ENCODE results near the gene ZFAND3. TPM values are rescaled to one million over a fixed set of nuclear protein-coding genes. Genes with fewer than 3 reads are reported as not detected.
"Not testable (repeated sequence)": the region's sequence is repeated elsewhere in the genome, so short reads cannot be mapped to it uniquely, and the experiment has no call there.

ZFAND3 gene
- polyA plus RNA-seq, 1 donor from 2014 or later, result 19.7 TPM

GRCh38 chr6:37946057-37946456 is 126.5 kb downstream of the ZFAND3 start:
- no peak overlapping the region for H2AFZ ChIP-seq (ENCODE audit: low read depth, low read length)
- H3F3A ChIP-seq (ENCODE audit: insufficient read depth, low read length, poor library complexity, severe bottlenecking), result no peaks in the 10 kb centered on the region
- H3K27ac ChIP-seq (ENCODE audit: low read length), result no peak overlapping the region
- no peak overlapping the region for H3K4me3 ChIP-seq (ENCODE audit: low read length)
- H3K9me2 ChIP-seq (ENCODE audit: insufficient read depth, low read length), result no peaks in the 10 kb centered on the region
- TF ChIP-seq MXI1 (conservative IDR thresholded peaks at IDR 0.05; ENCODE audit: poor library complexity, severe bottlenecking) (no peak), SMC3 (conservative IDR thresholded peaks at IDR 0.05; ENCODE audit: poor library complexity) (no peak), EP300 (conservative IDR thresholded peaks at IDR 0.05; ENCODE audit: poor library complexity, severe bottlenecking) (no peak), EZH2 (IDR thresholded peaks at IDR 0.05; ENCODE audit: borderline replicate concordance, insufficient read depth, low read length, poor library complexity, severe bottlenecking) (no peak), CTCF (IDR thresholded peaks at IDR 0.05; ENCODE audit: poor library complexity, severe bottlenecking) (no peak), RAD21 (conservative IDR thresholded peaks at IDR 0.05) (no peak), POLR2AphosphoS5 (IDR thresholded peaks at IDR 0.05) (no peak), REST (IDR thresholded peaks at IDR 0.05; ENCODE audit: borderline replicate concordance) (no peak), TAF1 (IDR thresholded peaks at IDR 0.05; ENCODE audit: low read depth) (no peak)
- H4K20me1 ChIP-seq (ENCODE audit: insufficient read depth), result no peaks in the 10 kb centered on the region
- no peak overlapping the region for H3K4me2 ChIP-seq (ENCODE audit: low read length)
- no peaks in the 10 kb centered on the region for H3K9me3 ChIP-seq (ENCODE audit: low read length)
- no peaks in the 10 kb centered on the region for H3K27me3 ChIP-seq (ENCODE audit: insufficient read depth, low read depth, low read length)
- no peaks in the 10 kb centered on the region for H3K36me3 ChIP-seq (ENCODE audit: insufficient read depth, low read length)
- no peak overlapping the region for H3K9ac ChIP-seq (ENCODE audit: low read length)
- H3K79me2 ChIP-seq (replicated peaks; ENCODE audit: insufficient read depth, low read length), result peaks cover 9% of the 10 kb centered on the region

- Histone ChIP-seq H3K27me3 (ENCODE audit: insufficient read depth, low read depth, low read length) (no peaks in the 10 kb centered on the region), H4K20me1 (ENCODE audit: insufficient read depth) (no peaks in the 10 kb centered on the region), H3K27ac (ENCODE audit: low read length) (no peak overlapping the region), H3K4me3 (ENCODE audit: low read length) (no peak overlapping the region), H3K36me3 (ENCODE audit: insufficient read depth, low read length) (no peaks in the 10 kb centered on the region), H3K79me2 (replicated peaks; ENCODE audit: insufficient read depth, low read length) (peaks cover 17% of the 10 kb centered on the region), H3K9me3 (ENCODE audit: low read length) (no peaks in the 10 kb centered on the region), H2AFZ (ENCODE audit: low read depth, low read length) (no peak overlapping the region), H3K9ac (ENCODE audit: low read length) (no peak overlapping the region), H3K4me2 (ENCODE audit: low read length) (no peak overlapping the region), H3K9me2 (ENCODE audit: insufficient read depth, low read length) (no peaks in the 10 kb centered on the region), H3F3A (ENCODE audit: insufficient read depth, low read length, poor library complexity, severe bottlenecking) (no peaks in the 10 kb centered on the region)
- TF ChIP-seq POLR2AphosphoS5 (IDR thresholded peaks at IDR 0.05), result no peak
- no peak for TF ChIP-seq EZH2 (IDR thresholded peaks at IDR 0.05; ENCODE audit: borderline replicate concordance, insufficient read depth, low read length, poor library complexity, severe bottlenecking)
- TF ChIP-seq CTCF (IDR thresholded peaks at IDR 0.05; ENCODE audit: poor library complexity, severe bottlenecking), result no peak
- no peak for TF ChIP-seq RAD21 (conservative IDR thresholded peaks at IDR 0.05)
- TF ChIP-seq TAF1 (IDR thresholded peaks at IDR 0.05; ENCODE audit: low read depth), result no peak
- TF ChIP-seq SMC3 (conservative IDR thresholded peaks at IDR 0.05; ENCODE audit: poor library complexity), result no peak
- no peak for TF ChIP-seq EP300 (conservative IDR thresholded peaks at IDR 0.05; ENCODE audit: poor library complexity, severe bottlenecking)
- TF ChIP-seq REST (IDR thresholded peaks at IDR 0.05; ENCODE audit: borderline replicate concordance), result no peak
- no peak for TF ChIP-seq MXI1 (conservative IDR thresholded peaks at IDR 0.05; ENCODE audit: poor library complexity, severe bottlenecking)
Observed at GRCh38 chr6:37947468-37947867, 127.9 kb downstream of the ZFAND3 start.

GRCh38 chr6:37948584-37948983 is 129.1 kb downstream of the ZFAND3 start:
- not testable (repeated sequence) for H4K20me1 ChIP-seq (ENCODE audit: insufficient read depth); H2AFZ ChIP-seq (ENCODE audit: low read depth, low read length); H3K27me3 ChIP-seq (ENCODE audit: insufficient read depth, low read depth, low read length); H3F3A ChIP-seq (ENCODE audit: insufficient read depth, low read length, poor library complexity, severe bottlenecking); H3K27ac ChIP-seq (ENCODE audit: low read length); H3K9me3 ChIP-seq (ENCODE audit: low read length); H3K4me3 ChIP-seq (ENCODE audit: low read length); H3K4me2 ChIP-seq (ENCODE audit: low read length); H3K36me3 ChIP-seq (ENCODE audit: insufficient read depth, low read length); H3K9me2 ChIP-seq (ENCODE audit: insufficient read depth, low read length); H3K9ac ChIP-seq (ENCODE audit: low read length)
- H3K79me2 ChIP-seq (replicated peaks; ENCODE audit: insufficient read depth, low read length), result peaks cover 28% of the 10 kb centered on the region

Data from neural cell (in vitro differentiated cells).